T follicular helper cell (primary cell): ENCODE measurements around the gene CIB4.

ENCODE experiments used
- DNase-seq: peaks from one replicate; pipeline ENCODE4 v3.0.0-alpha.2; 2020; ENCODE audit warnings: low read depth

CIB4 gene

GRCh38 chr2:26581991-26582842 is 58.9 kb downstream of the CIB4 start:
- no peak for DNase-seq

- no peak for DNase-seq
Observed at GRCh38 chr2:26581266-26581990, 59.7 kb downstream of the CIB4 start.

- DNase-seq: no peak
Observed at GRCh38 chr2:26580751-26581150, 60.4 kb downstream of the CIB4 start.

- no peak for DNase-seq
Observed at GRCh38 chr2:26580151-26580550, 61.0 kb downstream of the CIB4 start.

GRCh38 chr2:26579723-26580040 is 61.5 kb downstream of the CIB4 start:
- DNase-seq: no peak

GRCh38 chr2:26579025-26579722 is 62.0 kb downstream of the CIB4 start:
- DNase-seq: no peak

GRCh38 chr2:26578581-26578980 is 62.6 kb downstream of the CIB4 start:
- DNase-seq: no peak

DNA sequence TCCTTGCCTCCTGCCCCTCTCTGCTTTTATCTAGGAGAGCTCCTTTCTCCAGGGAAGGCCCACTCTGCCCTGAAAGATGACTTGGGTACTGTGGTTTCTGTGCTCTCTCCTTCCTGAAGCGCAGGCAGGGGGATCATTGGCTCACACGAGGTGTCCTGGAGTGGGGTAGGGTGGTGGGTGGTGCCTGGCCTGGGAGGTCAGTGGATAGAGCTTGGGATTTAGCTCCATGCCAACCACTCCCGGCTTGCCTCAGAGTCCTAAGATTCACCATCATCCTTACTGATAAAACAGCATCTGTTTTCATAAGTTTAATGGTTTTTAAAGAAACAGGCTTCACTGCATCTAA is 63.1 kb downstream of the CIB4 start:
- no peak for DNase-seq

DNA sequence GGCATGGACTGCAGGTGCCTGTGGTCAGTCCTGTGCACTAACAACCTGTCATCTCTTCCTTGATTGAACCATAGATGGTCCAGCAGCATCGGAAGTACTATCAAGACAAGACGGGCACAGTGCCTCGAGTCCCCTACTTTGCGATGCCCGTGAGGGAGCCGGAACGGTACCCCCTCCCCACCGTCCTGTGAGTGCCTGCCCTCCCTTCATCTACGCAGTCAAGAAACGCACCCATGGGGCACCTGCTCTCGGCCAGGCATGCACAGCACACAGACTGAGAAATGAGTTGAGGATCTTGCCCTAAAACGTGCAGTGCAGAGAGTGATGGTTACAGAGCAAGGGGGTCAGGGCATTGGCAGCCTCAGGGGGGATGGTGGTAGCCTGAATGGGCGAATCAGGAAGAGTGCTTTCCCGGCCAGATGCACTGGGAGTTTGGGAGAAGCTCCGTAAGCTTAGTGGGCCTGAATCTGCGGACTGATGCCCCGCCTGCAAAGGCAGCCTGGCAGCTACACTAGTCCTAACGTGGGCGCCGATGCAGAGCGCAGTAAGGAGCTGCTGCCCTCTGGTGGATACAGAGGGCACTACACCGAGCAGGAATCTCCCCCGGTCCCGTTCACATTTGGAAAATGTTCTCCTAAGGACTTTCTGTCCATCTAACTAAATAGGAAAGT is 63.6 kb downstream of the CIB4 start:
- DNase-seq: peak; percentile 31

DNA sequence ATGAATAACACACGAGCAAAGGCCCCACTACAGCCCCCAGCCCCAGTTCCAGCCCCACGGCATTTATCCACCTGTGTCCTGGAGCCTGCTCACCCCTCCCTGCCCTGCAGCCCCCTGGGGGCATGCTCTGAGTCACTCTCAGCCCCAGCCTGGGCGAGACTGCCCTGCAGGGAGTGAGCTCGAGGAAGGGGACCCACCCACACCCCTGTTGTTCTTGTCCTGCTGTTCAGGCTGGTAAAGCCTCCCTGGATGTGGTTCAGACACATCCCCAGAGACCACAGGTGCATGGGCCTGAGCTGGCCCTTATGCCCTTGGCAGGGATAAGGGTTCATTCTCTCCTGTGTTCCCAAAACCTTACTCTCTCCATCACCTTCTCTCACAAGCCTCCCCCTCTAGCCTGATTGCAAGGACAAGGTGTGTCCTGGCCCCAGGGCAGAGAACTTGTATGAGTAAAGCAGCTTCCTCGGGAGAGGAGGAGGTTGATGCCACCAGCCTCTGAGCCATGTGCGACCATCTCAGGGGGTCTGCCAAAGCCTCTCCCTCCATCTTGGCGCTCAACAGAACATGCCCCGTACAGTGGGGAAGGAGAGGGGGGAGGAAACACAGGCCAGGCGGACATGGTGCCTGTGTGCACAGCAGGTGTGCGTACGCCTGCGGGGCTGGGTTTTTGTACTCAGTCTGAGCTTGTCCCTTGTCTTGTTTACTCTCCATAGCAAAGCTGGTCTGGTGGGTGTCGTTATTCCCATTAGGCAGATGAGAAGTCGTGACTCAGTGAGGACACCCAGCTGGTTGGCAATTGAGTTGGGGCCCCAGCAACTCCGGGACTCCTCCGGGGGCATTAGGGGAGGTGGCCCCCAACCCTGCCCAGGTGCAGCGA is 64.4 kb downstream of the CIB4 start:
- no peak for DNase-seq

- no peak for DNase-seq
Observed at GRCh38 chr2:26575836-26576564, 65.2 kb downstream of the CIB4 start.

GRCh38 chr2:26574900-26575560 is 66.1 kb downstream of the CIB4 start:
- DNase-seq: no peak

GRCh38 chr2:26574066-26574899 is 66.9 kb downstream of the CIB4 start:
- DNase-seq: no peak

GRCh38 chr2:26573241-26573925 is 67.8 kb downstream of the CIB4 start:
- no peak for DNase-seq

- no peak for DNase-seq
Observed at GRCh38 chr2:26572591-26572990, 68.6 kb downstream of the CIB4 start.

GRCh38 chr2:26571316-26571715 is 69.8 kb downstream of the CIB4 start:
- no peak for DNase-seq

DNA sequence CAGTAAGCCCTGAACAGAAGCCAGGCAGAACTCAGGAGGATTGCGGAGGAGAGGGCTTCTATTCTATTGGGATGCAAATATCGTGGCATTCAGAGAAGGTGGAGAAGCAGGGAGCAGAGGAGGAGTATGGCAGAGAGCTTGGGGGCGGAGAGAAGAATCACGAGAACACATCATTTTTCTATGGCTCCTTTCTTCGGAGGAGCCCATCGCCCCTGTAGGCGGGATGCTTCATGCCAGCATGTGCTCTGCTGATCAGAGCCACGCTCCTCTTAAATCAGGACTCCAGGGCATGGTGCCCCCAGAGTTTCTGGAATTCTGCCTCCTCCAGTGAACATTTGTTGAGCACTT is 71.1 kb downstream of the CIB4 start:
- no peak for DNase-seq

DNA sequence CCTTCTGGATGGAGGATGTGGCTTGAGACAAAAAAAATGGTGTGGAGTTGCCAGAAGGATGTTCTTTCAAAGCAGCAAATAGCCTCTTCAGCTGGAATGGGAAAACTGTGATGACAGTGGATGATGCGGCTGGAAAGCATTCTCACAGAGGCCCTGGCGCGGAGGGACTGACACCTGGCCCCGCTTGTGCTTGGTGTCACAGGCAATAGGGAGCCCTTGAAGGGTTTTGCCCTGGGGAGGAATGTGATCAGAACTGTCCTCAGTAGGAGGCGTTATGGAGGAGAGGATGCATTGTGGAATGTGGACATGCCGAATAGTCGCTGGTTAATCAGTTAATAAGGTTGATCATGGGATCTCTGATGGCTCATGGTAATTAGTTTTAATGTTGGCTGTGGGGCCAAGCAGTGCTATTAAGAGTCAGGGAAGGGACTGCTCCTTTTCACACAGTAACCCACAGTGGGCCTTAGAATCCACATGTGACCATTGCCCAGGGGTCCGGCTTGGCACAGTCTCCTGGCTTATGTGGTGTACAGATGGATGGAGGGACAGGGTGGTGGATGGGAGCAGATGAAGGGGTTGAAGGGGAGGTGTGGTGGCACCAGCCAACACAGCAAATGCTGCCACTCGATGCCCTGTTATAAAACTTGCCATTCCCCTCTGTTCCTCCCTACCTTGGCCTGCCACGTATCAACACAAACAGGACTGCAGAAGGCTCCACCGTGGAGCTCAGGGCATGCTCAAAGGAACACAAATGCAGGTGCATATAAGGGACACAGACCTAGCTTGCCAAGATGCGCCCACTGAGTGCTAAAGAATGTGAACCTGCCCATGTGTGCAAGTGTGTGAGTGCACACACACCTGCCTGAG is 71.7 kb downstream of the CIB4 start:
- DNase-seq: no peak
